T47D (cell line): ENCODE results near the gene ENAM.
A peak's percentile ranks its signal among the peaks of the same experiment; 100 is the strongest.

Experiments
- DNase-seq, 2 experiments: peaks; one replicate each; pipeline versions ENCODE4 v3.0.0 to v3.0.0-alpha.2; 2011 to 2012; ENCODE audit warnings: low read depth in 1 of 2, low spot score in 1 of 2
- JUND ChIP-seq: IDR thresholded peaks from 2 replicates; pipeline ENCODE4 v1.6.1; 2012; ENCODE audit warnings: low read depth
- in situ Hi-C: cut with HindIII; loops from 2 replicates; pipeline ENCODE4 v1.10.0; 2016; ENCODE audit warnings: low sequenced_read_pairs, low pct_unique_long_range_greater_than_20kb

Gene ENAM

GRCh38 chr4:70607334-70607853 lies 21.1 kb upstream of the ENAM start:
- in situ Hi-C loops = no loop called here
- TF ChIP-seq JUND = no peak
- DNase-seq = no peak

GRCh38 chr4:70608324-70608723 lies 20.2 kb upstream of the ENAM start:
- TF ChIP-seq JUND = no peak
- no peak for DNase-seq
- in situ Hi-C loops = no loop called here

GRCh38 chr4:70613306-70614183 lies 15.0 kb upstream of the ENAM start:
- DNase-seq = no peak
- in situ Hi-C loops = no loop called here
- no peak for TF ChIP-seq JUND

GRCh38 chr4:70614184-70614555 lies 14.4 kb upstream of the ENAM start:
- TF ChIP-seq JUND = no peak
- in situ Hi-C loops = no loop called here
- no peak for DNase-seq

GRCh38 chr4:70619288-70619687 lies 9.3 kb upstream of the ENAM start:
- no peak for TF ChIP-seq JUND
- in situ Hi-C loops = no loop called here
- DNase-seq = no peak

- in situ Hi-C loops = no loop called here
- TF ChIP-seq JUND = no peak
- DNase-seq = no peak
Observed at GRCh38 chr4:70619778-70620177, 8.8 kb upstream of the ENAM start.

GRCh38 chr4:70623323-70623722 lies 5.2 kb upstream of the ENAM start:
- no peak for DNase-seq
- in situ Hi-C loops = no loop called here
- no peak for TF ChIP-seq JUND

- DNase-seq = no peak
- TF ChIP-seq JUND = no peak
- in situ Hi-C loops = no loop called here
Observed at GRCh38 chr4:70624226-70624793, 4.2 kb upstream of the ENAM start.

- no peak for TF ChIP-seq JUND
- DNase-seq = peak in 1 of 2 experiments; percentile 22
- in situ Hi-C loops = no loop called here
Observed at GRCh38 chr4:70627620-70628019, 924 bp upstream of the ENAM start.

- DNase-seq = no peak
- in situ Hi-C loops = no loop called here
- TF ChIP-seq JUND = no peak
Observed at GRCh38 chr4:70629469-70630090, 1.0 kb downstream of the ENAM start.

- in situ Hi-C loops = no loop called here
- DNase-seq = no peak
- no peak for TF ChIP-seq JUND
Observed at GRCh38 chr4:70630162-70630561, 1.6 kb downstream of the ENAM start.

GRCh38 chr4:70632028-70632427 lies 3.5 kb downstream of the ENAM start:
- no peak for DNase-seq
- in situ Hi-C loops = no loop called here
- no peak for TF ChIP-seq JUND

GRCh38 chr4:70634482-70634881 lies 5.9 kb downstream of the ENAM start:
- no peak for TF ChIP-seq JUND
- DNase-seq = peak in 1 of 2 experiments; percentile 10
- in situ Hi-C loops = no loop called here
